Urinary bladder (tissue), 4 donors: ENCODE measurements around the gene TMEM151B. TPM values are rescaled to one million over a fixed set of nuclear protein-coding genes. Genes with fewer than 3 reads are reported as not detected.

Experiments used
- DNase-seq: peaks from one replicate; pipeline ENCODE4 v3.0.0-alpha.2; 2015; ENCODE audit errors: extremely low spot score
- H3K27ac ChIP-seq: one replicate; pipeline ENCODE4 v1.5.1; 2013; ENCODE audit warnings: low read depth, mild to moderate bottlenecking, moderate library complexity
- H3K36me3 ChIP-seq: one replicate; pipeline ENCODE4 v1.6.1; 2013; ENCODE audit warnings: mild to moderate bottlenecking, moderate library complexity; ENCODE audit not compliant: insufficient read depth
- H3K4me1 ChIP-seq: one replicate; pipeline ENCODE4 v1.6.1; 2013; ENCODE audit warnings: mild to moderate bottlenecking, moderate library complexity; ENCODE audit not compliant: insufficient read depth
- H3K4me3 ChIP-seq: one replicate; pipeline ENCODE4 v1.5.1; 2013; ENCODE audit warnings: low read depth, low read length
- WGBS: extraction: QIAGEN DNeasy Blood & Tissue Kit; methylation state at CpG from one replicate; pipeline ENCODE4 v1.1.7; 2013; 5-methylcytosine and 5-hydroxymethylcytosine counted together
- polyA plus RNA-seq: library from polyadenylated mRNA; stranded (reverse); fragments of 200-250 nt; gene quantifications from one replicate; pipeline ENCODE4 v1.2.3, GENCODE V29; 2013
- total RNA-seq: library from RNA; depleted of rRNA; stranded (reverse); fragments of >200 nt; gene quantifications from one replicate; pipeline ENCODE4 v1.2.3, GENCODE V29; 2014
- donor health status: healthy with polysubstance abuse.
- donor health status: healthy.

TMEM151B gene
- total and polyA plus RNA-seq, 2 donors, result 0.48 to 0.54 TPM

DNA sequence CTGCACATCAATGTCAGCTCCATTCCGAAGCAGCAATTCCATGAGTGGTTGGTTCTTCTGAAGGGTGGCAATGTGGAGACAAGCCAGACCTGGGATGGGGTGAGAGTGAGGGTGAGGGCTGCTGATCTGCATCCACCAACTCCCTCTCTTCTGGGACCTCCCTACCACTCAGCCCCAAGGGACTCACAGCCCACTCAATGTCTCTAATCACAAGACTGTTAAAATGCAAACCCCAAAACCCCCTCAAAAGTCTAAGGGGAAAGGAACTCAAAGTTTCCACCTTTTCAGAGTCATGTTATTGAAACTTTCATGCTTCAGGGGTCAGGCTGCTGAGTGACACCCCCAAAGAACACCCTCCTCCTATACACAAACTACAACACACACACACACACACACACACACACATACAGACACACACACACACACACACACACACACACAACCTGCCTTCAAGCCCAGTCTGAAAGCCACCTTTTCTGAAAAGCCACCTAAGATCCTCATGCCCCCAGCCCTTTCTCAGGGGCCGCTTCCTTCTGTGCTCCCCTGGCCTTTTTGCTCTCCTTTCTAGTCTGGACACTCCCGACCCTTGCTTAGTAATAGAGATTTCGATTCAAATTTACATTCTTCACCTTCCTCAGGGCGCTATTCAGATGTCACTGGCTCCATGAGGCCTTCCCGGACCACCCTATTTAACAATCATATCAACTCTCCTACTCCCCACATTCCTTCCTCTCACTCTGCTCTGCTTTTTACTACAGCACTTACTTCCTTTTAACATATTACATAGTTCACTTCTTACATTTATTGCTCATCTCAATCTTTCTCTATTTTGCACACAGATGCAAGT lies 9.6 kb upstream of the TMEM151B start:
- Histone ChIP-seq H3K4me3 (no peak overlapping the region), H3K36me3 (no peaks in the 10 kb centered on the region), H3K27ac (no peak overlapping the region), H3K4me1 (no peaks in the 10 kb centered on the region)
- WGBS, result 98% methylated on average over 6 of the region's 6 CpGs
- no peak for DNase-seq

DNA sequence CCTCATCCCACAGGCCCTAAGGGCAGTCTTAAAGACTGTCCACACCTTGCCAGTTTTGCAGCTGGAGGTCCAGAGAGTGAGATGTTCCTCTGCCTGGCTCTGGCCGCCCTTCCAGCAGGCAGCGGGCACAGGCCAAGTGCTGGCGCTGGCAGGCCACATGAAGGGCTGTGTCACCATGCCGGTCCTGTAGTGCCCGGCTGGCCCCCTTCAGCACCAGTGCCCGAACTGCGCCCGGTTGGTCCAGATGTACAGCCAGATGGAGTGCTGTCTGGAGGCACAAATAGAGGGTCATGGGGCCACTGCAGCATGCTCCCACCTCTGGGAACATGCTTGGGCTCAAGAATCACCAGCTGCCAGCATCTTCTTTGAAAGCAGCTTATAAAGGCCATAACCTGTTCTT lies 8.7 kb upstream of the TMEM151B start:
- no peaks in the 10 kb centered on the region for H3K4me1 ChIP-seq

DNA sequence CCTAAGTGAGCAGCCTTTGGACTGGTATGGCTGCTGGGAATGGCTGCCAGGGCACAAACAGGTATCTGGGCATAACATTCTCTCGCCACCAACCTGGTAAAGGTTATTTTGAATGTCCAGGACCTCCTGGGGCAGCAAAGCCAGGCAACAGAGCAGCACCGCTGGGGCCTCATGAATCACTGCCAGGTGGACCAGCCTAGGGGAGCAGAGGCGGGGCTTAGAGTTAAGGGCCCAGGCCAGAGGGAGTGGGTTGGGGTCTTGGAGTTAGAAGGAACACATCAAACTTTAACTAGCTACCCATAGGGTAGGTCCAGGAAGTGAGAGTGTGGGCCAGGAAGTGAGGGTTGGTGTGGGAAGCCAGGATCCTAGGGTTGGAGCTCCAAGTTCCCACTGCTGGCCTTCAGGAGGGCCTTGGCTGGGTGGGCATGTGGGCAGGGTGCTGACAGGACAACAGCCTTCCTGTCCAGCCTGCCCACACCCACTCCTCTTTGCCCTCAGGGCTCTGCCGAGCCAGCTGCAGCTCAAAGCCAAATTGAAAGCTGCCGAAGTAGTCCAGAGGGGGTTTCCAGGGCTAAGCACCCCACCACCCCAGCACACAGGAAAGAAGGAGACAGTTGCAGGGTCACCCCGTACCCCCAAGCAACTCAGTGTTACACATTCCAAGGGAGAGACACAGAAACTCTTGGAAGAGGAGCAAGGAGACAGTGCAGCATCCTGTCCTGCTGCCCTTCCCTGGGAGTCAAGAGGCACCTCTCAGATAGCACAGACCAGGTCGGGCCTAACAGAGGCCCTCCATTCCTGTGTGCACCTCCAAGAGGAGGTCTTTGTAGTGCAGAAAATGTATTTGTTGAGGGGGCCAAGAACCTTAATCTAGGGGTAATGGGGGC lies 7.5 kb upstream of the TMEM151B start:
- H3K36me3 ChIP-seq, result no peaks in the 10 kb centered on the region
- no peak overlapping the region for H3K27ac ChIP-seq
- no peak overlapping the region for H3K4me3 ChIP-seq
- no peaks in the 10 kb centered on the region for H3K4me1 ChIP-seq
- DNase-seq, result no peak
- WGBS, result 73% methylated on average over 7 of the region's 7 CpGs

More for the DNA sequence above, 8.7 kb upstream of the TMEM151B start:
- DNase-seq, result no peak
- H3K4me3 ChIP-seq, result no peak overlapping the region
- WGBS, result 95% methylated on average over 8 of the region's 8 CpGs
- H3K27ac ChIP-seq, result no peak overlapping the region
- no peaks in the 10 kb centered on the region for H3K36me3 ChIP-seq

GRCh38 chr6:44263354-44264100 lies 6.7 kb upstream of the TMEM151B start:
- H3K4me1 ChIP-seq, result no peaks in the 10 kb centered on the region
- no peak overlapping the region for H3K4me3 ChIP-seq
- no peak for DNase-seq
- no peaks in the 10 kb centered on the region for H3K36me3 ChIP-seq
- 57% methylated on average over 9 of the region's 9 CpGs for WGBS
- no peak overlapping the region for H3K27ac ChIP-seq

- Histone ChIP-seq H3K4me1 (no peaks in the 10 kb centered on the region), H3K27ac (no peak overlapping the region), H3K36me3 (no peaks in the 10 kb centered on the region), H3K4me3 (peak overlapping the region; percentile 68)
- DNase-seq, result no peak
- 11% methylated on average over 13 of the region's 13 CpGs for WGBS
These were observed 5.9 kb upstream of the TMEM151B start for GRCh38 chr6:44264154-44265006.

- WGBS, result under 1% methylated on average over 72 of the region's 72 CpGs
- H3K4me3 ChIP-seq, result peak within 1 kb of the TSS; percentile 68
- peak; percentile 67 for DNase-seq
- H3K4me1 ChIP-seq, result no peaks in the 10 kb centered on the region
- peak within 1 kb of the TSS; percentile 39 for H3K27ac ChIP-seq
- H3K36me3 ChIP-seq, result no peaks in the 10 kb centered on the region
These were observed 5.1 kb upstream of the TMEM151B start, which contains the start of gene NFKBIE for GRCh38 chr6:44265007-44265721. Gene NFKBIE (minus strand): TSS chr6:44265551. CDS start chr6:44265346, 205 bp downstream.

DNA sequence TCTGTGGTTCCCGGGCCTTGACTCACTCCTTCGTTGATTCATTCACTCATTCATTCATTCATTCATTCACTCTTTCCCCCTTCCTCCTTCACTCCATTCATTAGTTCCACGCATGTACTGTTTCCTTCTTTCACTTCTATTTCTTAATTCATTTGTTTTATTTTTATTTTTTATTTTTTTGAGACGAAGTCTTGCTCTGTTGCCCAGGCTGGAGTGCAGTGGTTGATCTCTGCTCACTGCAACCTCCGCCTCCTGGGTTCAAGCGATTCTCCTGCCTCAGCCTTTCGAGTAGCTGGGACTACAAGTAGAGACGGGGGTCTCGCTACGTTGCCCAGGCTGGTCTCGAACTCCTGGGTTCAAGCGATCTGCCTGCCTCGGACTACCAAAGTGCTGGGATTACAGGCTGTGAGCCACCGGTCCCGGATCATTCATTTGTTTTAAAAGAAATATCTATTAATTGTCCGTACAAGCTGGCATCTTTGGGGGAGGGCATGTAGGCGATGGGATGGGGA lies 4.5 kb upstream of the TMEM151B start:
- no peaks in the 10 kb centered on the region for H3K4me1 ChIP-seq
- no peak overlapping the region for H3K27ac ChIP-seq
- 64% methylated on average over 17 of the region's 17 CpGs for WGBS
- DNase-seq, result no peak
- peak overlapping the region; percentile 68 for H3K4me3 ChIP-seq
- H3K36me3 ChIP-seq, result no peaks in the 10 kb centered on the region

DNA sequence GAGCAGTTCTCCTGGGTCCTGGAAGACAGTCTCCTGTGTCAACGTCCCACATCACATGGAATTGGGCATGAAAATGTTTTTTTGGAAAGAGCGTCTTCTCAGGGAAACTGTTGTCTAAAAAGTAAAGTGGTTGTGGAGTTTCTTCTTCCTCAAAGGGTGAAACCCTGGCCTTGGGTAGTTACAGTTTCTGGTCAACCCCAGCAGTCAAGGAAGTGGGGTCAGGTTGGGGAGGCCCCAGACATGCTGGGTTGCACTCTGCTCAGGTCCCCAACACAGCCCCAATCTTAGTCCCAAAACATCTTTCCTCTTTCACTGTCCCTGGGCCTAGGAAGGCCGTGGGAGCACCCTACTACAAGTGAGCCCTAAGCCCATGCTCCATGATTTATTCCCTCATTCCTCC lies 3.9 kb upstream of the TMEM151B start:
- Histone ChIP-seq H3K4me1 (no peaks in the 10 kb centered on the region), H3K4me3 (no peak overlapping the region), H3K36me3 (no peaks in the 10 kb centered on the region), H3K27ac (no peak overlapping the region)
- 77% methylated on average over 3 of the region's 3 CpGs for WGBS
- DNase-seq, result no peak

- Histone ChIP-seq H3K27ac (no peak overlapping the region), H3K4me1 (no peaks in the 10 kb centered on the region), H3K36me3 (no peaks in the 10 kb centered on the region), H3K4me3 (no peak overlapping the region)
- no peak for DNase-seq
- 49% methylated on average over 10 of the region's 10 CpGs for WGBS
These were observed 3.0 kb upstream of the TMEM151B start for GRCh38 chr6:44267252-44267651.

DNA sequence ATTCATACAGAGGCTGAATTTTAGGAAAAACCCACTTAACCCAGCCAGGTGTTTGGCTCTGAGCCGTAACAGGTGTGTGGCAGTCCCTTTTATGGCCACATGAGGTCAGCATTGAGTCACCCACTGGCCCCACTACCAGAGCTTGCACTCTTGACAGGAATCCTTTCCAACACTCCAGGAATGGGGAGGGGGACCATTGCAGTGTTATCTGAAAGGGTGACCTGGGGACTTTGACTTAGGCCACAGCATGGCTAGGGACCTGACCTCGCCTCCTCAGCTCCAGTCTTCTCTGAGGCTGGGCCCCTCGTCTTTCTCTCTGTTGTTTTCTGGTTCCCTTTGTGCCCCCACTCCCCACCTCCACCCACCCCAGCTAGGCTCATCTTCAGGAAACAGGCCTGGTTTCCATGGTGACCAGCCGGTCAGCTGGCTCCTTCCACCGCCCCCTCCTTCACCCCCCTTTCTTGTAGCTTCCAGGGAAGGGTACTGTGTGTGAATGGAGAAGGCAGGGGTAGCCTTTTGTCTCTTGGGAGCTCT lies 2.1 kb upstream of the TMEM151B start:
- Histone ChIP-seq H3K4me3 (no peak overlapping the region), H3K36me3 (no peaks in the 10 kb centered on the region), H3K4me1 (no peaks in the 10 kb centered on the region), H3K27ac (no peak overlapping the region)
- WGBS, result 14% methylated on average over 5 of the region's 5 CpGs
- DNase-seq, result no peak

- WGBS, result 71% methylated on average over 1 of the region's 1 CpG
- no peak for DNase-seq
- Histone ChIP-seq H3K36me3 (no peaks in the 10 kb centered on the region), H3K27ac (no peak overlapping the region), H3K4me1 (no peaks in the 10 kb centered on the region), H3K4me3 (no peak overlapping the region)
These were observed 901 bp upstream of the TMEM151B start for GRCh38 chr6:44269178-44269920.
